ENCODE results near the gene SLX4.

Gene SLX4

DNA sequence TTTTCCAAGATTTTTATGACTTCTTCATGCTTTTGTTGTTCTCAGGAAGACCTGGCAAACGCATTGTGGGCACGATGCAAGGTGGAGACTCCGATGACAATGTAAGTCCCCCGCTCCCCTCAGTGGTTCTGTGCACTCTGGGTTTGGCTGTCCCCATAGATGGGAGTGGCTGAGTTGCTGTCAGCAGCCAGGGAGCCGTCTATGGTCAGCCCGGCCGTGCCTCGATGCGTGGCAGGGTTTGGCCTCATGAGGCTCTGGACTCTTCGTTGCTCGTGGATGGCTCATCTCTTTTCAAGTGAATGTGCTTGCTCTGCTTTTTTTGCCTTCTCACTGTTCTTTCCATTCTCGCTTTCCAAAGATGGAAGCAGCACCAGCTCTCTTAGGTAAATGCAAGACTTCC, 78.7 kb downstream of the SLX4 start:
- TF ChIP-seq, protein P1, sequence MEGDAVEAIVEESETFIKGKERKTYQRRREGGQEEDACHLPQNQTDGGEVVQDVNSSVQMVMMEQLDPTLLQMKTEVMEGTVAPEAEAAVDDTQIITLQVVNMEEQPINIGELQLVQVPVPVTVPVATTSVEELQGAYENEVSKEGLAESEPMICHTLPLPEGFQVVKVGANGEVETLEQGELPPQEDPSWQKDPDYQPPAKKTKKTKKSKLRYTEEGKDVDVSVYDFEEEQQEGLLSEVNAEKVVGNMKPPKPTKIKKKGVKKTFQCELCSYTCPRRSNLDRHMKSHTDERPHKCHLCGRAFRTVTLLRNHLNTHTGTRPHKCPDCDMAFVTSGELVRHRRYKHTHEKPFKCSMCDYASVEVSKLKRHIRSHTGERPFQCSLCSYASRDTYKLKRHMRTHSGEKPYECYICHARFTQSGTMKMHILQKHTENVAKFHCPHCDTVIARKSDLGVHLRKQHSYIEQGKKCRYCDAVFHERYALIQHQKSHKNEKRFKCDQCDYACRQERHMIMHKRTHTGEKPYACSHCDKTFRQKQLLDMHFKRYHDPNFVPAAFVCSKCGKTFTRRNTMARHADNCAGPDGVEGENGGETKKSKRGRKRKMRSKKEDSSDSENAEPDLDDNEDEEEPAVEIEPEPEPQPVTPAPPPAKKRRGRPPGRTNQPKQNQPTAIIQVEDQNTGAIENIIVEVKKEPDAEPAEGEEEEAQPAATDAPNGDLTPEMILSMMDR (IDR thresholded peaks at IDR 0.05; ENCODE audit: extremely low read depth, missing control alignments): no peak
- DNase-seq (ENCODE audit: low spot score): no peak

Data from GM20000 (cell line).